H1 (cell line): ENCODE measurements around the gene TAMALIN. TPM values are rescaled to one million over a fixed set of nuclear protein-coding genes. Genes with fewer than 3 reads are reported as not detected.

Experiments used
- CTCF ChIA-PET: fragments of 300-600 bp; sonication (Branson Sonifier 250); formaldehyde crosslinking; loops from one replicate; lab custom pipeline; 2021; ENCODE audit not compliant: partially characterized antibody; lab: Charles Lee
- POLR2A ChIA-PET: fragments of 300-600 bp; sonication (Branson Sonifier 250); formaldehyde crosslinking; loops from one replicate; lab custom pipeline; 2021; ENCODE audit warnings: inconsistent platforms; ENCODE audit not compliant: partially characterized antibody; lab: Charles Lee
- DNase-seq, 2 experiments: peaks; one replicate each; pipeline versions ENCODE4 v3.0.0 to v3.0.0-alpha.2; 2010 to 2022; ENCODE audit warnings: low spot score in 2 of 2, low read depth in 1 of 2, mixed read lengths in 1 of 2
- FAIRE-seq: peaks from 2 replicates; lab custom pipeline; 2011; peaks lifted over from hg19 to GRCh38; lab: Jason Lieb, UNC
- H2AFZ ChIP-seq: 2 replicates; pipeline ENCODE4 v1.8.1; 2012; ENCODE audit warnings: low read length, inconsistent platforms
- H2AK5ac ChIP-seq: 2 replicates; pipeline ENCODE4 v1.6.1; 2013; ENCODE audit warnings: low read depth, low read length
- H2BK120ac ChIP-seq: replicated peaks from 2 replicates; pipeline ENCODE3; 2013; ENCODE audit warnings: low read depth, low read length, inconsistent platforms
- H2BK12ac ChIP-seq: 2 replicates; pipeline ENCODE4 v1.6.1; 2013; ENCODE audit warnings: low read depth, low read length
- H2BK15ac ChIP-seq: 2 replicates; pipeline ENCODE4 v1.6.1; 2013; ENCODE audit warnings: low read length
- H2BK20ac ChIP-seq: 2 replicates; pipeline ENCODE4 v1.6.1; 2013; ENCODE audit warnings: low read length
- H2BK5ac ChIP-seq: 2 replicates; pipeline ENCODE4 v1.6.1; 2013; ENCODE audit warnings: low read depth, low read length
- H3K14ac ChIP-seq: 2 replicates; pipeline ENCODE4 v1.6.1; 2013; ENCODE audit warnings: inconsistent platforms; ENCODE audit not compliant: insufficient read length
- H3K18ac ChIP-seq: 2 replicates; pipeline ENCODE4 v1.6.1; 2013; ENCODE audit warnings: low read length; ENCODE audit errors: extremely low read depth
- H3K23ac ChIP-seq: 2 replicates; pipeline ENCODE4 v1.6.1; 2013; ENCODE audit warnings: inconsistent platforms; ENCODE audit not compliant: insufficient read length
- H3K23me2 ChIP-seq: 2 replicates; pipeline ENCODE4 v1.6.1; 2013; ENCODE audit warnings: low read depth, low read length
- H3K27ac ChIP-seq: 2 replicates; pipeline ENCODE4 v1.6.1; 2011; ENCODE audit warnings: low read depth, low read length, inconsistent platforms
- H3K27me3 ChIP-seq, 4 experiments: replicated peaks in 1 of 4; 1 replicate in 1 of 4; 2 replicates in 3 of 4; pipeline versions ENCODE4 v1.6.1 to v1.8.1; 2011 to 2013; ENCODE audit warnings: low read length in 3 of 4, mild to moderate bottlenecking in 3 of 4, inconsistent platforms in 2 of 4, mixed read lengths in 2 of 4, moderate library complexity in 1 of 4; ENCODE audit not compliant: control insufficient read depth in 3 of 4, insufficient read depth in 3 of 4; ENCODE audit errors: extremely low read depth in 1 of 4
- H3K36me3 ChIP-seq, 4 experiments: 2 replicates each; pipeline versions ENCODE4 v1.6.1 to v1.8.1; 2011 to 2013; ENCODE audit warnings: mild to moderate bottlenecking in 4 of 4, low read length in 3 of 4, moderate library complexity in 2 of 4, control low read depth in 1 of 4, inconsistent platforms in 1 of 4; ENCODE audit not compliant: insufficient read depth in 4 of 4, control insufficient read depth in 2 of 4
- H3K4ac ChIP-seq: replicated peaks from 2 replicates; pipeline ENCODE3; 2013; ENCODE audit warnings: low read length, low read depth, mixed read lengths, inconsistent platforms; ENCODE audit not compliant: insufficient read length
- H3K4me1 ChIP-seq, 4 experiments: replicated peaks in 1 of 4; 1 replicate in 1 of 4; 2 replicates in 3 of 4; pipeline versions ENCODE4 v1.6.1 to v1.8.1; 2011 to 2013; ENCODE audit warnings: low read length in 3 of 4, inconsistent platforms in 2 of 4, mixed read lengths in 1 of 4; ENCODE audit not compliant: insufficient read depth in 4 of 4, control insufficient read depth in 3 of 4
- H3K4me2 ChIP-seq, 2 experiments: 2 replicates each; pipeline versions ENCODE4 v1.6.1 to v1.8.1; 2011 to 2013; ENCODE audit warnings: low read depth in 2 of 2, low read length in 2 of 2, control low read depth in 1 of 2, inconsistent platforms in 1 of 2, mild to moderate bottlenecking in 1 of 2; ENCODE audit not compliant: insufficient read depth in 1 of 2
- H3K4me3 ChIP-seq, 4 experiments: fragments of 200-600, 300-600 bp in 1 of 4; sonication (generic), shearing (Covaris generic), sonication (Bioruptor Twin) in 1 of 4; 2 replicates each; pipeline versions ENCODE4 v1.5.1 to v1.8.1; 2011 to 2016; ENCODE audit warnings: low read length in 4 of 4, low read depth in 3 of 4, control low read depth in 2 of 4, inconsistent platforms in 2 of 4, mild to moderate bottlenecking in 2 of 4, mixed read lengths in 1 of 4, moderate library complexity in 1 of 4; ENCODE audit not compliant: insufficient read depth in 2 of 4; ENCODE audit errors: extremely low read depth in 1 of 4
- H3K56ac ChIP-seq: replicated peaks from 2 replicates; pipeline ENCODE3; 2013; ENCODE audit warnings: low read depth, mild to moderate bottlenecking, mixed read lengths, low read length, inconsistent platforms; ENCODE audit not compliant: insufficient read length
- H3K79me1 ChIP-seq: 2 replicates; pipeline ENCODE4 v1.6.1; 2013; ENCODE audit warnings: low read depth, low read length, control low read depth
- H3K79me2 ChIP-seq, 2 experiments: 2 replicates each; pipeline versions ENCODE4 v1.6.1 to v1.8.1; 2012 to 2013; ENCODE audit warnings: low read length in 2 of 2, mild to moderate bottlenecking in 2 of 2, inconsistent platforms in 1 of 2; ENCODE audit not compliant: insufficient read depth in 2 of 2, control insufficient read depth in 1 of 2
- H3K9ac ChIP-seq, 4 experiments: replicated peaks in 1 of 4; 1 replicate in 1 of 4; 2 replicates in 3 of 4; pipeline versions ENCODE4 v1.6.1 to v1.8.1; 2011 to 2013; ENCODE audit warnings: low read depth in 3 of 4, low read length in 3 of 4, control low read depth in 2 of 4, mild to moderate bottlenecking in 2 of 4, moderate library complexity in 2 of 4, inconsistent platforms in 1 of 4; ENCODE audit errors: extremely low read depth in 1 of 4
- H3K9me3 ChIP-seq, 2 experiments: 2 replicates each; pipeline versions ENCODE4 v1.6.1 to v1.8.1; 2012 to 2013; ENCODE audit warnings: mild to moderate bottlenecking in 2 of 2, moderate library complexity in 2 of 2, control low read depth in 1 of 2, inconsistent platforms in 1 of 2, low read depth in 1 of 2, low read length in 1 of 2, mixed read lengths in 1 of 2; ENCODE audit not compliant: insufficient read depth in 2 of 2
- H4K20me1 ChIP-seq, 2 experiments: replicated peaks in 1 of 2; 2 replicates each; pipeline versions ENCODE3 to v1.8.1; 2011 to 2013; ENCODE audit warnings: inconsistent platforms in 2 of 2, low read length in 2 of 2, mild to moderate bottlenecking in 1 of 2; ENCODE audit not compliant: insufficient read depth in 2 of 2, control insufficient read depth in 1 of 2
- H4K5ac ChIP-seq: 2 replicates; pipeline ENCODE4 v1.6.1; 2013; ENCODE audit warnings: low read length, low read depth, mixed read lengths, inconsistent platforms; ENCODE audit not compliant: insufficient read length
- H4K8ac ChIP-seq: 2 replicates; pipeline ENCODE4 v1.8.0; 2013; ENCODE audit warnings: mild to moderate bottlenecking, moderate library complexity, low read length, inconsistent platforms; ENCODE audit not compliant: insufficient read depth; ENCODE audit errors: extremely low read depth
- H4K91ac ChIP-seq: replicated peaks from 2 replicates; pipeline ENCODE3; 2013; ENCODE audit warnings: low read length, mixed read lengths, inconsistent platforms; ENCODE audit not compliant: insufficient read length
- CBX8 ChIP-seq: fragments of 300-800, 300-1000 bp; sonication (generic); IDR thresholded peaks from 2 replicates; pipeline ENCODE4 v1.7.1; 2016; ENCODE audit warnings: low read depth, low read length, borderline replicate concordance
- CEBPB ChIP-seq: IDR thresholded peaks from 2 replicates; pipeline ENCODE4 v1.6.1; 2012; ENCODE audit warnings: low read depth, low read length
- CHD2 ChIP-seq: IDR thresholded peaks from 2 replicates; pipeline ENCODE4 v1.6.1; 2012; ENCODE audit warnings: low read length, improper control_type of control experiment
- GABPA ChIP-seq: IDR thresholded peaks from 2 replicates; pipeline ENCODE4 v1.6.1; 2011; ENCODE audit warnings: mild to moderate bottlenecking, low read length, moderate library complexity, borderline replicate concordance; ENCODE audit not compliant: insufficient read depth
- HDAC6 ChIP-seq: IDR thresholded peaks from one replicate; pipeline ENCODE4 v1.7.1; 2012; ENCODE audit warnings: low read depth, mild to moderate bottlenecking, inconsistent platforms, low read length, moderate library complexity
- JUN ChIP-seq: IDR thresholded peaks from 2 replicates; pipeline ENCODE4 v1.6.1; 2011; ENCODE audit warnings: low read depth, mild to moderate bottlenecking, improper control_type of control experiment, low read length
- PHF8 ChIP-seq: fragments of 200-600 bp; sonication (generic); conservative IDR thresholded peaks from 2 replicates; pipeline ENCODE4 v1.7.1; 2012; ENCODE audit warnings: low read depth, mild to moderate bottlenecking, inconsistent platforms, low read length, moderate library complexity
- POLR2A ChIP-seq, 2 experiments: IDR thresholded peaks; 1 replicate in 1 of 2; 2 replicates in 1 of 2; pipeline ENCODE4 v1.6.1; 2011; ENCODE audit warnings: low read depth in 2 of 2, low read length in 2 of 2, mild to moderate bottlenecking in 2 of 2; ENCODE audit errors: control extremely low read depth in 1 of 2
- SIX5 ChIP-seq: IDR thresholded peaks from 2 replicates; pipeline ENCODE4 v1.6.1; 2011; ENCODE audit warnings: mild to moderate bottlenecking, low read depth, low read length
- SP1 ChIP-seq: IDR thresholded peaks from 2 replicates; pipeline ENCODE4 v1.6.1; 2011; ENCODE audit warnings: low read depth, low read length
- TEAD4 ChIP-seq: IDR thresholded peaks from 2 replicates; pipeline ENCODE4 v1.6.1; 2012; ENCODE audit warnings: low read depth, low read length, inconsistent platforms, mixed read lengths
- WGBS, 2 experiments: shearing (Covaris generic) in 1 of 2; methylation state at CpG; one replicate each; pipeline versions ENCODE4 v1.1.6 to v1.1.7; 2013 to 2015; ENCODE audit warnings: low lambda C conversion rate in 2 of 2, mixed read lengths in 2 of 2, inconsistent platforms in 1 of 2, low coverage in 1 of 2, missing lambda C conversion rate in 1 of 2; ENCODE audit not compliant: insufficient replicate concordance in 2 of 2, insufficient coverage in 1 of 2, insufficient read length in 1 of 2; ENCODE audit errors: extremely low coverage in 1 of 2, missing lambda C conversion rate in 1 of 2; 5-methylcytosine and 5-hydroxymethylcytosine counted together
- polyA plus RNA-seq, 7 experiments: library from polyadenylated mRNA; depleted of rRNA in 3 of 7; stranded (reverse) in 5 of 7; unstranded in 2 of 7; fragments of >200 nt in 5 of 7; fragments of 200-250 nt in 2 of 7; gene quantifications; 1 replicate in 5 of 7; 2 replicates in 1 of 7; 4 replicates in 1 of 7; pipeline versions ENCODE4 v1.2.1 to v1.2.3, GENCODE V29; 2011 to 2013; ENCODE audit warnings: missing spikeins in 2 of 7, mixed read lengths in 2 of 7
- total RNA-seq: library from RNA; stranded (reverse); fragmentation: NEBNext Ultra II Directional; extraction: Animal tissue kit (Norgen Biotek cat#: 25700); gene quantifications from 2 replicates; pipeline ENCODE4 v1.2.1, GENCODE V29; 2021
- TF ChIP-seq, protein P1 (sequence below): IDR thresholded peaks from 2 replicates; pipeline ENCODE4 v1.6.1; 2012; ENCODE audit warnings: inconsistent platforms
- TF ChIP-seq, protein P2 (sequence below): IDR thresholded peaks from 2 replicates; pipeline ENCODE4 v1.6.1; 2012; ENCODE audit warnings: inconsistent platforms

Gene TAMALIN
- total and polyA plus RNA-seq, 2 of the 8 experiments (the other 6 are each of a cell fraction or from before 2014, with no cell fraction given), result 2.6 to 4.9 TPM

DNA sequence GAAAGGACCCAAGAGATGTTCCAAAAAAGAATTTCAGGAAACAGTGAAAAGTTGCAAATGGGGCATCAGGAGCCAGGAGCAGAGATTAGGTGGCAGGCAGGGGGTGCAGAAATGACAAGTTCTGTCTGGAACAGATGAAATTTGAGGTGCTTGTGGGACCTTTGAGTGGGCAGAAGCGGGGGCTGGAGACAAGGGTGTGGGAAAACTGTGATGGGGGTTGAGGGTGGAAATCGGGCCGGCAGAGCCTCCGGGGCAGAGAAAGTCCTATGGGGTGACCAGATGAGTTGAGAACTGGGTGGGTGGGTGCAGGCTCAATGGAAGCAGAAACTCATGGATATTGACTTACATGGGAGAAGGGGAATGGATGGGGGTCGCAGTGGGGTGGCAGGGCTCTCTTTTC, 42.9 kb downstream of the TAMALIN start:
- H2BK12ac ChIP-seq, result no peak overlapping the region
- no peak overlapping the region for H3K4ac ChIP-seq
- H3K9me3 ChIP-seq, result no peaks in the 10 kb centered on the region
- ChIA-PET CTCF (interaction anchor here (1.5 to 34.1 kb wide), 4 partner anchors 10 to 33 kb away, joined by 6 to 1022 read pairs (median 14); partner anchors contain the start of gene ATG101), POLR2A (interaction anchor here (1.5 to 3.2 kb wide), 4 partner anchors 12 to 20 kb away, joined by 5 to 38 read pairs (median 19); partner anchors contain the start of gene ATG101)
- H3K4me3 ChIP-seq, result peak overlapping the region in 1 of 4 experiments; percentile 72; a peak in 2 of 8 replicates
- peaks cover 4 to 44% (median 36%) of the 10 kb centered on the region in 4 experiments for H3K27me3 ChIP-seq
- no peaks in the 10 kb centered on the region; the same call in 1 of the 2 replicates for H3K79me1 ChIP-seq
- H2BK5ac ChIP-seq, result no peak overlapping the region
- no peak overlapping the region for H3K9ac ChIP-seq
- H4K20me1 ChIP-seq, result peaks cover 4 to 31% of the 10 kb centered on the region in 2 experiments
- H3K14ac ChIP-seq, result no peak overlapping the region
- no peak overlapping the region for H4K5ac ChIP-seq
- H3K4me1 ChIP-seq, result peaks cover 0 to 19% (median 9%) of the 10 kb centered on the region in 4 experiments; a peak in 6 of 7 replicates
- peaks cover 0 to 3% (median 0%) of the 10 kb centered on the region in 4 experiments; a peak in 1 of 8 replicates for H3K36me3 ChIP-seq
- H4K8ac ChIP-seq, result no peak overlapping the region
- H3K23me2 ChIP-seq, result peaks cover 14% of the 10 kb centered on the region
- H2BK20ac ChIP-seq, result no peak overlapping the region
- H3K56ac ChIP-seq, result no peak overlapping the region
- H3K4me2 ChIP-seq, result peak overlapping the region; percentile 80 to 99; a peak in 2 of 4 replicates
- H2AFZ ChIP-seq, result no peak overlapping the region
- H3K27ac ChIP-seq, result no peak overlapping the region
- H2AK5ac ChIP-seq, result no peak overlapping the region; the same call in 1 of the 2 replicates
- H2BK120ac ChIP-seq, result no peak overlapping the region
- H3K18ac ChIP-seq, result no peak overlapping the region
- H3K23ac ChIP-seq, result no peak overlapping the region
- no peak for DNase-seq
- 91% methylated on average over 5 of the region's 5 CpGs; no CpG with 5 or more reads in 1 of the 2 experiments for WGBS, 2 experiments
- no peak overlapping the region for H2BK15ac ChIP-seq
- H4K91ac ChIP-seq, result no peak overlapping the region
- FAIRE-seq, result no peak
- no peaks in the 10 kb centered on the region for H3K79me2 ChIP-seq
- no peak for TF ChIP-seq POLR2A (IDR thresholded peaks at IDR 0.05; ENCODE audit: control extremely low read depth in 1 of 2, low read depth in 2 of 2, low read length in 2 of 2)
- no peak for TF ChIP-seq CHD2
- no peak for TF ChIP-seq SIX5
- TF ChIP-seq PHF8, result no peak
- TF ChIP-seq CBX8, result no peak
- no peak for TF ChIP-seq CEBPB
- no peak for TF ChIP-seq TEAD4
- TF ChIP-seq HDAC6, result no peak
- no peak for TF ChIP-seq GABPA
- TF ChIP-seq SP1, result no peak
- no peak for TF ChIP-seq JUN
- TF ChIP-seq, protein P1, sequence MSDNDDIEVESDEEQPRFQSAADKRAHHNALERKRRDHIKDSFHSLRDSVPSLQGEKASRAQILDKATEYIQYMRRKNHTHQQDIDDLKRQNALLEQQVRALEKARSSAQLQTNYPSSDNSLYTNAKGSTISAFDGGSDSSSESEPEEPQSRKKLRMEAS, result no peak
- TF ChIP-seq, protein P2, sequence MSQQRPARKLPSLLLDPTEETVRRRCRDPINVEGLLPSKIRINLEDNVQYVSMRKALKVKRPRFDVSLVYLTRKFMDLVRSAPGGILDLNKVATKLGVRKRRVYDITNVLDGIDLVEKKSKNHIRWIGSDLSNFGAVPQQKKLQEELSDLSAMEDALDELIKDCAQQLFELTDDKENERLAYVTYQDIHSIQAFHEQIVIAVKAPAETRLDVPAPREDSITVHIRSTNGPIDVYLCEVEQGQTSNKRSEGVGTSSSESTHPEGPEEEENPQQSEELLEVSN, result no peak
